Sigmoid colon (tissue), 7 donors: ENCODE measurements around the gene INAVA. TPM values are rescaled to one million over a fixed set of nuclear protein-coding genes. Genes with fewer than 3 reads are reported as not detected.
A peak's percentile ranks its signal among the peaks of the same experiment; 100 is the strongest.

Source experiments
- DNase-seq: peaks from one replicate; pipeline ENCODE4 v3.0.0-alpha.2; 2019
- H3K27ac ChIP-seq, 4 donors: fragments of 200-600 bp; sonication (generic); one replicate each; pipeline ENCODE4 v1.5.1; 2016 to 2019; ENCODE audit warnings: mild to moderate bottlenecking in 1 of 4
- H3K27me3 ChIP-seq, 3 donors: fragments of 200-600 bp; sonication (generic); one replicate each; pipeline ENCODE4 v1.5.1; 2019; ENCODE audit warnings: mild to moderate bottlenecking in 1 of 3
- H3K36me3 ChIP-seq, 4 donors: fragments of 200-600 bp; sonication (generic); one replicate each; pipeline ENCODE4 v1.5.1; 2016 to 2019
- H3K4me1 ChIP-seq, 4 donors: fragments of 200-600 bp; sonication (generic); one replicate each; pipeline ENCODE4 v1.5.1; 2017 to 2019
- H3K4me3 ChIP-seq, 4 donors: fragments of 200-600 bp; sonication (generic); one replicate each; pipeline ENCODE4 v1.5.1; 2017 to 2019; ENCODE audit warnings: mild to moderate bottlenecking in 2 of 4, moderate library complexity in 1 of 4
- H3K9me3 ChIP-seq, 4 donors: fragments of 200-600 bp in 3 of 4; sonication (generic) in 3 of 4; one replicate each; pipeline versions ENCODE4 v1.5.1 to v1.6.1; 2013 to 2019
- EP300 ChIP-seq, 4 donors: sonication (generic); formaldehyde crosslinking; IDR thresholded peaks; one replicate each; pipeline ENCODE4 v1.6.1; 2017; ENCODE audit warnings: antibody characterized with exemption in 4 of 4
- POLR2A ChIP-seq, 2 donors: fragments of 450-650 bp; IDR thresholded peaks; one replicate each; pipeline ENCODE4 v1.6.1; 2016; ENCODE audit warnings: antibody characterized with exemption in 2 of 2, mild to moderate bottlenecking in 2 of 2, moderate library complexity in 2 of 2
- POLR2AphosphoS5 ChIP-seq, 4 donors: sonication (generic); formaldehyde crosslinking; IDR thresholded peaks; one replicate each; pipeline ENCODE4 v1.6.1; 2017; ENCODE audit warnings: antibody characterized with exemption in 4 of 4
- WGBS, 2 donors: extraction: QIAGEN DNeasy Blood & Tissue Kit; methylation state at CpG; one replicate each; pipeline ENCODE4 v1.1.7; 2013; 5-methylcytosine and 5-hydroxymethylcytosine counted together
- intact Hi-C: fragments of 100-400 bp; cut with DNase I; formaldehyde crosslinking; loops from one replicate; pipeline ENCODE4 v1.15.1; 2023
- polyA plus RNA-seq, 3 donors: library from polyadenylated mRNA; stranded (reverse); fragments of 200-250 nt; gene quantifications; one replicate each; pipeline ENCODE4 v1.2.3, GENCODE V29; 2013
- total RNA-seq, 4 donors: library from RNA; depleted of rRNA; stranded (reverse); fragments of >200 nt; gene quantifications; one replicate each; pipeline ENCODE4 v1.1.0, GENCODE V29; 2016
- TF ChIP-seq, protein P1 (sequence below), 4 experiments: fragments of 450-650 bp in 3 of 4; fragments of 200-600 bp in 1 of 4; IDR thresholded peaks; one replicate each; pipeline ENCODE4 v1.5.1; 2016 to 2019; ENCODE audit warnings: antibody characterized with exemption in 4 of 4, mild to moderate bottlenecking in 3 of 4, moderate library complexity in 2 of 4
- donor health status: healthy with polysubstance abuse.
- donor health status: Bipolar disorder and iron deficiency.
- donor health status: healthy.

The INAVA gene
- total and polyA plus RNA-seq, 7 donors: 0.27 to 176 (median 1.4) TPM

DNA sequence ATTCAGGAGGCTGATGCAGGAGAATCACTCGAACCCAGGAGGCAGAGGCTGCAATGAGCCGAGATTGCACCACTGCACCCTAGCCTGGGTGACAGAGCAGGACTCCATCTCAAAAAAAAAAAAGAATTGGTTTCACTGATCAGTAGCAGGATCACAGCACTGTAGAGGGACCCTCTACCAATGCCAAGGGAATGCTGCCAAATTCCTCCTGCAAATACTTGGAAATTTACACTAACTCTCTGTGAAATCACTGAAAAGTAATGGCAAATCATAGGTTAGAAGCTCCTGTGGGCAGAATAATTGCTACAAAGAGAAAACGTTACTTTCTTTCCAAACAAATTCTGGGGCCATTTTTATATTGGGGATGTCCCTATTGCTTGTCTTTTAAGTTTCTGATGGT, 28.6 kb upstream of the INAVA start:
- intact Hi-C loops: no loop called here
- H3K27ac ChIP-seq: no peak overlapping the region
- H3K36me3 ChIP-seq: peaks cover 3 to 16% (median 7%) of the 10 kb centered on the region in 4 donors
- no peaks in the 10 kb centered on the region for H3K9me3 ChIP-seq
- no peak overlapping the region for H3K4me3 ChIP-seq
- peaks cover 0 to 20% (median 11%) of the 10 kb centered on the region in 3 donors for H3K27me3 ChIP-seq
- 77 to 87% methylated on average over 3 of the region's 3 CpGs for WGBS, 2 donors
- H3K4me1 ChIP-seq: no peaks in the 10 kb centered on the region
- no peak for DNase-seq
- TF ChIP-seq POLR2AphosphoS5 (IDR thresholded peaks at IDR 0.05) (no peak), EP300 (IDR thresholded peaks at IDR 0.05) (no peak), POLR2A (IDR thresholded peaks at IDR 0.05) (no peak)
- TF ChIP-seq, protein P1, sequence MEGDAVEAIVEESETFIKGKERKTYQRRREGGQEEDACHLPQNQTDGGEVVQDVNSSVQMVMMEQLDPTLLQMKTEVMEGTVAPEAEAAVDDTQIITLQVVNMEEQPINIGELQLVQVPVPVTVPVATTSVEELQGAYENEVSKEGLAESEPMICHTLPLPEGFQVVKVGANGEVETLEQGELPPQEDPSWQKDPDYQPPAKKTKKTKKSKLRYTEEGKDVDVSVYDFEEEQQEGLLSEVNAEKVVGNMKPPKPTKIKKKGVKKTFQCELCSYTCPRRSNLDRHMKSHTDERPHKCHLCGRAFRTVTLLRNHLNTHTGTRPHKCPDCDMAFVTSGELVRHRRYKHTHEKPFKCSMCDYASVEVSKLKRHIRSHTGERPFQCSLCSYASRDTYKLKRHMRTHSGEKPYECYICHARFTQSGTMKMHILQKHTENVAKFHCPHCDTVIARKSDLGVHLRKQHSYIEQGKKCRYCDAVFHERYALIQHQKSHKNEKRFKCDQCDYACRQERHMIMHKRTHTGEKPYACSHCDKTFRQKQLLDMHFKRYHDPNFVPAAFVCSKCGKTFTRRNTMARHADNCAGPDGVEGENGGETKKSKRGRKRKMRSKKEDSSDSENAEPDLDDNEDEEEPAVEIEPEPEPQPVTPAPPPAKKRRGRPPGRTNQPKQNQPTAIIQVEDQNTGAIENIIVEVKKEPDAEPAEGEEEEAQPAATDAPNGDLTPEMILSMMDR (IDR thresholded peaks at IDR 0.05): no peak

DNA sequence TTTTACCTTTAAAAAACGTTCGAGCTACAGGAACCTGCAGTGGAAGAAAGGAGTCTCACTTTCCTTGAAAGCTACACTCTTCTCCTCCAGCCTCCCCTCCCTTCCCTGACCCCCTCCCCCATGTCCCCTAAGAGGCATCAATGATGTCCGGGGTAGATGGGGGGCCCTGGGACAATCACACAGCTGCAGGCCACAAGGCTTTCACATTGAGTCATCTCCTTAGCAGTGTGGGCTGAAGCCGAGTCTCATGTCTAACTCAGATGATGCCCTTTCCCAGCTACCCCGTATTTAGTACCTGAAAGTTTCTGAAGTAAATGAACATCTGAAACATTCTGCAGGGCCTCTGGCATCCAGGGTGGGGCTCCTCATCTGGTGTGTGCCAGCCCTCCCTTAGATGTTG, 28.2 kb upstream of the INAVA start:
- WGBS, 2 donors: 53 to 64% methylated on average over 5 of the region's 5 CpGs
- TF ChIP-seq POLR2A (IDR thresholded peaks at IDR 0.05): no peak
- TF ChIP-seq EP300 (IDR thresholded peaks at IDR 0.05): no peak
- no peak for TF ChIP-seq POLR2AphosphoS5 (IDR thresholded peaks at IDR 0.05)
- TF ChIP-seq, protein P1 (IDR thresholded peaks at IDR 0.05): no peak
- no peak overlapping the region for H3K4me3 ChIP-seq
- intact Hi-C loops: no loop called here
- no peak overlapping the region for H3K27ac ChIP-seq
- DNase-seq: no peak
- no peaks in the 10 kb centered on the region for H3K4me1 ChIP-seq
- H3K36me3 ChIP-seq: peaks cover 3 to 16% (median 7%) of the 10 kb centered on the region in 4 donors
- H3K9me3 ChIP-seq: no peaks in the 10 kb centered on the region
- H3K27me3 ChIP-seq: peaks cover 0 to 24% (median 15%) of the 10 kb centered on the region in 3 donors

DNA sequence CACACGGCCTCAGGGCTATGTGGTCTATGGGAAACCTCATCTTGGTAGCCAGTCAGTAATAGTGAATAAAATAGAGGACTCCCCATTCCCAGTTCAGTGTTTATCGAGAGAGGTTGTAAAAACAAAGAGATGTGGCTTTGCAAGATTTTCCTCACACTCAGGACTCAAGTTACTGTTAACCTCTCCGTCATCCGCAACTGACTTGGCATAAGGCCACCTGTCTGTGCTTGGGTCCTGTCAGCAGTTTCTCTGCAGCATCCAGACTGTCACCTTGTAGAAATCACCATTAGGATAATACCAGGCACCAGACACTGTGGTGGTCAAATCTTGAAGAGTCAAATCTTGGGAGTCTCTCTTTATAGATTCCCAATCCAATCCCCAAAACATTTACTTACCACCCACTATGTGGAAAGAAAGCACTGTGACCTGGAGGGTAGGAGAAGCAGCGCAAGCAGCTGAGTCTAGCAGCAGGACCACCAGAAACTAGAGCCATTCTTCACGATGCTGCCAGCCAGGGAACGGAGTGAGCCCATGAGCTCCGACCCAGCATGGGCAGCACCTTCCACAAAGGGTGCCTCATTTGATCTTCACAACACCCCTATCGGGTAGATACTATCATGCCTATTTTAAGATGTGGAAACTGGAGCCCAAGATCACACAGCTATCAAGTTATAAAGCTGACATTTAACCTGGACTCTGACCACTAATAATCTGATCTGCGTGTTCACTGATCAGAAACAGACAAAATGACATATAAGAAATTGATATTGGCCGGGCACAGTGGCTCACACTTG, 27.5 kb upstream of the INAVA start:
- Histone ChIP-seq H3K36me3 (peaks cover 3 to 16% (median 7%) of the 10 kb centered on the region in 4 donors), H3K27ac (no peak overlapping the region), H3K4me1 (no peaks in the 10 kb centered on the region), H3K4me3 (no peak overlapping the region), H3K27me3 (peaks cover under 1 to 31% (median 22%) of the 10 kb centered on the region in 3 donors), H3K9me3 (no peaks in the 10 kb centered on the region)
- DNase-seq: no peak
- intact Hi-C loops: no loop called here
- TF ChIP-seq POLR2AphosphoS5 (IDR thresholded peaks at IDR 0.05) (no peak), POLR2A (IDR thresholded peaks at IDR 0.05) (no peak), EP300 (IDR thresholded peaks at IDR 0.05) (no peak)
- TF ChIP-seq, protein P1 (IDR thresholded peaks at IDR 0.05): no peak
- 61 to 63% methylated on average over 11 of the region's 11 CpGs for WGBS, 2 donors

DNA sequence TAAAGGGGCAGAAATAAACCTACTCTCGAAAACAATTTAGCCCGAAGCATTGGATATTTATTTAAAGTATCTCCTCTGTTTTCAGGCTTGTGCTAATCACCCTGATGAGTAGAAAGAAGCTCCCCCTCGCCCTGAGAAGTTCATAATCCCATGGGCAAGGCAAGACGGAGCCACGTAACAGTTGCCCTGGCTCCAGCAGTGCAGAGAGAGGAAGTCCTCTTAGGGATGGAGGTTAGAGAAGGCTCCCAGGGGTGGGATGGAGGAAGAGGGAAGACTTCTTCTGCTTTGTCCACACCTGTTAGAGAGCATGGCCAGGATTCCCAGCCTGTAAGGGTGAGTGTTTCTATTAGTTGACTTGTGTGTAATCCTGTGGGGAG, 25.3 kb upstream of the INAVA start:
- peaks cover 0 to 15% (median 13%) of the 10 kb centered on the region in 4 donors for H3K4me1 ChIP-seq
- H3K36me3 ChIP-seq: no peaks in the 10 kb centered on the region
- intact Hi-C loops: no loop called here
- H3K27ac ChIP-seq: no peak overlapping the region
- H3K9me3 ChIP-seq: no peaks in the 10 kb centered on the region
- DNase-seq: peak; percentile 28
- no peak overlapping the region for H3K4me3 ChIP-seq
- WGBS, 2 donors: 85% methylated on average over 5 of the region's 5 CpGs
- TF ChIP-seq, protein P1 (IDR thresholded peaks at IDR 0.05): no peak
- no peak for TF ChIP-seq EP300 (IDR thresholded peaks at IDR 0.05)
- TF ChIP-seq POLR2AphosphoS5 (IDR thresholded peaks at IDR 0.05): no peak
- TF ChIP-seq POLR2A (IDR thresholded peaks at IDR 0.05): no peak
- H3K27me3 ChIP-seq: peaks cover 19 to 52% (median 44%) of the 10 kb centered on the region in 3 donors
